Glomerular visceral epithelial cell (primary cell): ENCODE results near the gene MUS81.

Experiments
- DNase-seq: peaks from one replicate; pipeline ENCODE4 v3.0.0-alpha.2; 2016; ENCODE audit errors: extremely low spot score

The MUS81 gene

DNA sequence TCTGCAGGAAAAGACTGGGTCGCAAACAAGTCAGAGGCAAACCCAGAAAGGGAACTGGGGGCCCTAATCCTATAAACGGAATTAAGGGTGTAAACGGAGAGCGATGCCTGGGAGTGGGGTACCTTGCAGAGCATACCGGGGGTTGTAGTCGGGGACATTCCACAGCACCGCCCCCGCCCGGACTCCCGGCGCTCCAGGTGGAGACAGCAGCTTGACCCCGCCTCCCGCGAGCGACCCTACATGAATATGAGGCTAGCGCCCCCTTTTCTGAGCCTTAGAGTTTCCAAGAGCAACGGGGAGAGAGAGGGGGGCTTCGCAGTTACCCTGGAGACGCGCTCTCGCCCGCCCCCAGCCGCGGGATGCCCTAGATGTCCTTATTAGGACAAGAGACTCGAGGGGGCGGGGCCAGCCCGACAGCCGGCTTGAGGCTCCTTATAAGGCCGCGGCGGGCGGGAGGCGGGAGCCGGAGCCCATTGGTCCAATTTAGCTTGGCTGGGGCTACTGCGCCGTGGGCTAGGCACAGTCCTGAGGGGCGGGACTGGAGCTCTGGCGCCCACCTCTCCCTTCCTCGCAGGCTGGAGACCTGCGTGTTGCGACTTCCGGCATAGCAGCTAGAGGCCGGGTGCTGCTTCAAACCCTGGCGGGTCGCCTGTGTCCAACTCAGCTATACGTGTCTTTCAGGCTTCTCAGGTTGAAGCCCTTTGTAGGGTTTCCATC is 980 bp upstream of the MUS81 start:
- peak; percentile 99 for DNase-seq

GRCh38 chr11:65859812-65860277 is 388 bp upstream of the MUS81 start:
- DNase-seq, result no peak

GRCh38 chr11:65861165-65861505 is 902 bp downstream of the MUS81 start:
- DNase-seq, result peak; percentile 11

- no peak for DNase-seq
Measured at GRCh38 chr11:65861533-65862183, 1.4 kb downstream of the MUS81 start.

GRCh38 chr11:65862191-65862735 is 2.0 kb downstream of the MUS81 start:
- DNase-seq, result no peak

DNA sequence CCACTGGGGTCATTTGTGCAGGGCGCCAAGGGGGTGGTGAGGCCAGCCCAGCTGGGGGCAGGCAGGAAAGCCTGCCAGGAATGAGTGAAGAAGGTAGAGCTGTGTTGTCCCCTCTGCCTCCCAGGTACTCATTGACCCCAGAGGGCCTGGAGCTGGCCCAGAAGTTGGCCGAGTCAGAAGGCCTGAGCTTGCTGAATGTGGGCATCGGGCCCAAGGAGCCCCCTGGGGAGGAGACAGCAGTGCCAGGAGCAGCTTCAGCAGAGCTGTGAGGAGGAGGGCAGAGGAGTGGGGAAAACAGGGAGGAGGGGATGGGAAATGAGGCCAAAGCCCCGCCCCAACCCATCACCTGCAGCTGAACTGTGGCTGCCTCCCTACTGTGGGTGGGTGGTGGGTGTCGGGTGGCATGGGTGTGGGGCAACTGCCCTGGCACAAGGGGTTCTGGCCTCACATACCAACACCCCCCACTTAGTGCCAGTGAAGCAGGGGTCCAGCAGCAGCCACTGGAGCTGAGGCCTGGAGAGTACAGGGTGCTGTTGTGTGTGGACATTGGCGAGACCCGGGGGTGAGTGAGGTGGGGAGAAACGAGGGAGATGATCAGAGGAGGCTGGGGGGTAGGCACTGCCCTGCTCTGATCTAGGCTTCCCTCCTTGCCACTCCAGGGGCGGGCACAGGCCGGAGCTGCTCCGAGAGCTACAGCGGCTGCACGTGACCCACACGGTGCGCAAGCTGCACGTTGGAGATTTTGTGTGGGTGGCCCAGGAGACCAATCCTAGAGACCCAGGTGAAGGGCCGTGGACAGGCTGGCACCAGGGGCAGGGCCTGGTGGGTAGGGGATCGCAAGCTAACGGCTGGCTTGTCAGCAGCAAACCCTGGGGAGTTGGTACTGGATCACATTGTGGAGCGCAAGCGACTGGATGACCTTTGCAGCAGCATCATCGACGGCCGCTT is 3.0 kb downstream of the MUS81 start:
- DNase-seq, result no peak

- no peak for DNase-seq
Measured at GRCh38 chr11:65863889-65864705, 3.9 kb downstream of the MUS81 start.

GRCh38 chr11:65864706-65865471 is 4.7 kb downstream of the MUS81 start:
- DNase-seq, result no peak

GRCh38 chr11:65865550-65866172 is 5.4 kb downstream of the MUS81 start:
- no peak for DNase-seq

DNA sequence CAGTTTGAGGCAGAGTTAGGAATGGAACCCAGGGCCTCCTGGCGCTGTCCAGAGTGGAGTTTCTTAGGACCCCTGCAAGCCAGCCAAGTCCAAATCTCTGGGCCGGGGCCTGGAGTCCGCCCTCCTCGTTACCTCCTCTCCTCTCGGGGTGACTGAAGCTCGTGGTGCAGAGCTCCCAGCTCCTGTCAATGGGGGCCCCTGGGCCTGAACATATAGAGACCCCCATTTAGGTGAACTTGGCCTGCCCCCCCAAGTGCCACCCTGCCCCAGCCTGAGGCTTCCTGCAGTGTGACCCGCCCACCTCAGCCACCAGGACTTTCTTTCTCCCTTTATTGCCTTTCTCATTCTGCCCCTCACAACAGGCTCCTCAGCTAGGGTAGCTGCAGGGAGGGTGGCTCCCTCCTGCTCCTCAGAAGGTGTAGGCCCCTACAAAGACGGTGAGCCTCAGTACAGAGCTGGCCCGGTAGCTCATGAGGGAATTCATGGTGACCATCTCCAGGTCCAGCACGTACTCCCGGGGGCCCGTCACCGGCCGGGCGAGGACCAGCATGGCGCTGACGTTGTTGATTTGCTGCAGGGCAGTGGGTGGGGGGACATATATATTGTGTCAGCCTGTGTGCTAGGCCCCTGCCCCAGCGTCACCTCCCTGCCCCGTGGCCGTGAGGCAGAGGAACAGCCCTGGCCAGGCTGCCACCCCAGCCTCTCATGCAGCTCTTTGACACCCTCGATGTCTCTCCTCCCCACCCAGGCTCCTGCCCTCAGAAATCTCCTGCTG is 6.5 kb downstream of the MUS81 start:
- DNase-seq, result no peak

GRCh38 chr11:65867284-65868071 is 7.2 kb downstream of the MUS81 start:
- DNase-seq, result no peak

DNA sequence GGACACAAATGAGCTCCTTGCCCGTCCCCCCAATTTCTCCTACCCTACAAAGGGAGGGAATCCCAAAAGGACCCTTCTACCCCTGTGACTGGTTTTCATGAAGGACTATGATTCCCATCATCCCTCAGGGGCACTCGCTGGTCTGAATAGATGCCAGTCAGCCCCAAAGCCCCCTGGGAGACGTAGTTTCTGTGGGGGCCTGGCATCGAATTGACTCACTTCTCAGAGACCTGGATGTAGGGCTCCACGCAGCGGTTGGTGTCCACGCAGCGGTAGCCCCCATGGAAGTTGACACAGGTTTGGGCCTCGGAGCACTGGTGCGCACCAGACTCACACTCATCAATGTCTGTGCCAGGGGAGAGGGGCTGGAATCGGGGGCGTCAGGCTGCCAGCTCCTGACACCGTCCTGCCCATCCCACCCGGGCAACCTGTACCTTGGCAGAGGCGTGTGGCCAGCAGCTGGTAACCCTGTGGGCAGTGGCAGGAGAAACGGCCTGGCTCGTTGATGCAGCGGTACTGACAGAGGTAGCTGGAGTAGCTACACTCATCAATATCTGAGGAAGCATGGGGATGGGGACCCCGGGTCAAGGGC is 7.9 kb downstream of the MUS81 start:
- no peak for DNase-seq

GRCh38 chr11:65868907-65869306 is 8.7 kb downstream of the MUS81 start:
- no peak for DNase-seq

GRCh38 chr11:65869643-65870306 is 9.5 kb downstream of the MUS81 start:
- DNase-seq, result no peak

GRCh38 chr11:65870307-65870658 is 10.1 kb downstream of the MUS81 start:
- DNase-seq, result no peak

DNA sequence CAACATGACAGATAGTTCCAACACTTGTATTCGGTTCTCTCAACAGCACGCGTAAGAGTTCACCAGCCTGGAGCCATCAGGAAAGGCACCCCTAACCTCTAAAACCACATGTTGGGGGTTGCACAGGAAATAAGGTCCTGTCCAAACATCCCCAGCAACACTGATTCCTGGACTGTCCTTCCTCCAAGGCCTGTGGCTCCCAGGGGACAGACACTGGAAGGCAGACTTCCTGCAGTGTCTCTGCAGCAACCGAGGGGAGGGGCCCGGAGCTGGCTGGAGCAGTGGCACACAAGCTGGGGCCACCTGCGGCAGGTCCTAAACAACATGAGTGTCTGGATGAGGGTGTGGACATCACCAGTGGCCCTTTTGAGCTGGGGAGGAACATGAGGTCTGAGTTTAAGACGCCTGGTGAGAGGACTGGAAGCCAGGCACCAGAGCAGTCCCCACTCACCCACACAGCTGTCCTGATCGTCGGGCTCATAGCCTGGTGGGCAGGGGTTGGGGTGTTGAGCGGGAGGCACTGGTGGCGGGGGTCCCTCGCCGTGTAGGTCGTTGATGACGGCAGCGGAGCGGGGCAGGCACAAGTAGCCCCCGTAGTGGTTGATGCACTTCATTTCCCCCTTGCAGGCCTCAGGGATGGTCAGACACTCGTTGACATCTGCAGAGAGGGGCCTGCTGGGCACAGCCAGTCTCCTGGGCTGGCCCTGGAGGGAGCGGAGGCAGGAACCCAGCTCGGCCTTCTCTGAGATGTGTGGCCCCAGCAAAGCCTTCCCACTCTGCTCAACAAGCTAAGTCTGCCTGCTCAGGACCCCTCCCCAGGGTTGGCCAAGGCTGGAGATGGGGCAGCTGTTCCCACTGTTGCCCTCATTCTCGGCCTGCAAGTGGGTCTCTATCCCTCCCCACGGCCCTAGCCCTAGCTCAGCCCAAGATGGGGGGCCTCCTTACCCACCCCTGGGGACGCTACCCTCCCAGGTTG is 10.8 kb downstream of the MUS81 start:
- DNase-seq, result no peak
